ENCODE results near the gene ZNF280C. TPM values are rescaled to one million over a fixed set of nuclear protein-coding genes. Genes with fewer than 3 reads are reported as not detected.

Gene ZNF280C
- total RNA-seq, 1 experiment from 2014 or later = 4.6 TPM

- no peak for ATAC-seq
- POLR2A ChIA-PET (ENCODE audit: unreplicated experiment) = no interaction called here
- no peak for TF ChIP-seq EZH2phosphoT487 (IDR thresholded peaks at IDR 0.05; ENCODE audit: borderline replicate concordance, low read length)
- no peak for TF ChIP-seq CTCF (conservative IDR thresholded peaks at IDR 0.05; ENCODE audit: low read depth, low read length)
- TF ChIP-seq EZH2 (IDR thresholded peaks at IDR 0.05; ENCODE audit: low read length, unreplicated experiment) = no peak
Observed at GRCh38 chrX:130197464-130197863, 71.2 kb downstream of the ZNF280C start.

GRCh38 chrX:130196466-130196865, 72.2 kb downstream of the ZNF280C start:
- H3K9me3 ChIP-seq (ENCODE audit: low read length) = no peaks in the 10 kb centered on the region
- H3K9me2 ChIP-seq (replicated peaks; ENCODE audit: low read length) = no peaks in the 10 kb centered on the region
- H4K20me1 ChIP-seq (ENCODE audit: low read length) = no peaks in the 10 kb centered on the region
- H3K4me3 ChIP-seq (ENCODE audit: low read length) = no peak overlapping the region
- intact Hi-C loops (cut with micrococcal nuclease) = no loop called here
- BruUV-seq (replicated peaks) = no TSS peak
- POLR2A ChIA-PET (ENCODE audit: unreplicated experiment) = no interaction called here
- CTCF ChIA-PET = no interaction called here
- no peaks in the 10 kb centered on the region for H3K36me3 ChIP-seq (ENCODE audit: low read depth, low read length)
- H3K27ac ChIP-seq (ENCODE audit: low read length) = no peak overlapping the region
- ATAC-seq (no peak), DNase-seq (no peak)
- no peaks in the 10 kb centered on the region for H3K79me2 ChIP-seq (ENCODE audit: low read length)
- no peak overlapping the region for H3K9ac ChIP-seq (ENCODE audit: low read length)
- TF ChIP-seq CTCF (conservative IDR thresholded peaks at IDR 0.05; ENCODE audit: low read depth, low read length) = no peak
- no peak for TF ChIP-seq EZH2phosphoT487 (IDR thresholded peaks at IDR 0.05; ENCODE audit: borderline replicate concordance, low read length)
- TF ChIP-seq EZH2 (IDR thresholded peaks at IDR 0.05; ENCODE audit: low read length, unreplicated experiment) = no peak
- H3F3A ChIP-seq (ENCODE audit: low read length, unreplicated experiment) = no peaks in the 10 kb centered on the region
- H3K4me2 ChIP-seq (ENCODE audit: low read length) = no peak overlapping the region
- no peaks in the 10 kb centered on the region for H3K4me1 ChIP-seq (ENCODE audit: insufficient read depth, low read length)
- H2AFZ ChIP-seq (ENCODE audit: low read length) = no peak overlapping the region
- H3K27me3 ChIP-seq (ENCODE audit: low read length) = no peaks in the 10 kb centered on the region

More at GRCh38 chrX:130197464-130197863, 71.2 kb downstream of the ZNF280C start:
- H3K9me3 ChIP-seq (ENCODE audit: low read length) = no peaks in the 10 kb centered on the region
- H3K9me2 ChIP-seq (replicated peaks; ENCODE audit: low read length) = no peaks in the 10 kb centered on the region
- H3K4me3 ChIP-seq (ENCODE audit: low read length) = no peak overlapping the region
- intact Hi-C loops (cut with micrococcal nuclease) = no loop called here
- H4K20me1 ChIP-seq (ENCODE audit: low read length) = no peaks in the 10 kb centered on the region
- CTCF ChIA-PET = no interaction called here
- no peak overlapping the region for H3K27ac ChIP-seq (ENCODE audit: low read length)
- H3K9ac ChIP-seq (ENCODE audit: low read length) = no peak overlapping the region
- no peak for DNase-seq
- no peaks in the 10 kb centered on the region for H3K36me3 ChIP-seq (ENCODE audit: low read depth, low read length)
- no peaks in the 10 kb centered on the region for H3K27me3 ChIP-seq (ENCODE audit: low read length)
- no peak overlapping the region for H3K4me2 ChIP-seq (ENCODE audit: low read length)
- no peaks in the 10 kb centered on the region for H3F3A ChIP-seq (ENCODE audit: low read length, unreplicated experiment)
- no peaks in the 10 kb centered on the region for H3K4me1 ChIP-seq (ENCODE audit: insufficient read depth, low read length)
- no TSS peak for BruUV-seq (replicated peaks)
- H3K79me2 ChIP-seq (ENCODE audit: low read length) = no peaks in the 10 kb centered on the region
- H2AFZ ChIP-seq (ENCODE audit: low read length) = no peak overlapping the region

GRCh38 chrX:130190801-130191200, 77.9 kb downstream of the ZNF280C start:
- Histone ChIP-seq H3K4me2 (ENCODE audit: low read length) (no peak overlapping the region), H3K4me3 (ENCODE audit: low read length) (no peak overlapping the region), H4K20me1 (ENCODE audit: low read length) (no peaks in the 10 kb centered on the region), H3K36me3 (ENCODE audit: low read depth, low read length) (no peaks in the 10 kb centered on the region), H2AFZ (ENCODE audit: low read length) (no peak overlapping the region), H3K27me3 (ENCODE audit: low read length) (no peaks in the 10 kb centered on the region), H3K9ac (ENCODE audit: low read length) (no peak overlapping the region), H3F3A (ENCODE audit: low read length, unreplicated experiment) (no peaks in the 10 kb centered on the region), H3K27ac (ENCODE audit: low read length) (no peak overlapping the region), H3K9me3 (ENCODE audit: low read length) (no peaks in the 10 kb centered on the region), H3K4me1 (ENCODE audit: insufficient read depth, low read length) (no peaks in the 10 kb centered on the region), H3K9me2 (replicated peaks; ENCODE audit: low read length) (no peaks in the 10 kb centered on the region), H3K79me2 (ENCODE audit: low read length) (no peaks in the 10 kb centered on the region)
- TF ChIP-seq EZH2phosphoT487 (IDR thresholded peaks at IDR 0.05; ENCODE audit: borderline replicate concordance, low read length) = no peak
- no peak for TF ChIP-seq EZH2 (IDR thresholded peaks at IDR 0.05; ENCODE audit: low read length, unreplicated experiment)
- no peak for TF ChIP-seq CTCF (conservative IDR thresholded peaks at IDR 0.05; ENCODE audit: low read depth, low read length)
- POLR2A ChIA-PET (ENCODE audit: unreplicated experiment) = no interaction called here
- CTCF ChIA-PET = interaction anchor here (2.4 kb wide), 1 partner anchor 111 kb away, joined by 5 read pairs; no protein-coding TSS in a partner anchor
- ATAC-seq = no peak
- DNase-seq = no peak
- no TSS peak for BruUV-seq (replicated peaks)
- intact Hi-C loops (cut with micrococcal nuclease) = loop anchor here (5.0 kb wide), 1 partner anchor 588 kb away; no protein-coding TSS in a partner anchor
